GM18951 (cell line): ENCODE results near the gene TMEM52B.
"Not testable (repeated sequence)": the region's sequence is repeated elsewhere in the genome, so short reads cannot be mapped to it uniquely, and the experiment has no call there.

Experiments
- POLR2A ChIP-seq: IDR thresholded peaks from 4 replicates; pipeline ENCODE4 v1.6.1; 2011; ENCODE audit warnings: mild to moderate bottlenecking; ENCODE audit not compliant: insufficient read length, insufficient read depth; ENCODE audit errors: extremely low read depth
- in situ Hi-C: fragments of 300-500 bp; cut with MboI; formaldehyde crosslinking; loops from one replicate; pipeline ENCODE4 v1.12.0; 2022; ENCODE audit warnings: low sequenced_read_pairs, mixed read lengths, inconsistent platforms; ENCODE audit not compliant: unreplicated experiment

TMEM52B gene

DNA sequence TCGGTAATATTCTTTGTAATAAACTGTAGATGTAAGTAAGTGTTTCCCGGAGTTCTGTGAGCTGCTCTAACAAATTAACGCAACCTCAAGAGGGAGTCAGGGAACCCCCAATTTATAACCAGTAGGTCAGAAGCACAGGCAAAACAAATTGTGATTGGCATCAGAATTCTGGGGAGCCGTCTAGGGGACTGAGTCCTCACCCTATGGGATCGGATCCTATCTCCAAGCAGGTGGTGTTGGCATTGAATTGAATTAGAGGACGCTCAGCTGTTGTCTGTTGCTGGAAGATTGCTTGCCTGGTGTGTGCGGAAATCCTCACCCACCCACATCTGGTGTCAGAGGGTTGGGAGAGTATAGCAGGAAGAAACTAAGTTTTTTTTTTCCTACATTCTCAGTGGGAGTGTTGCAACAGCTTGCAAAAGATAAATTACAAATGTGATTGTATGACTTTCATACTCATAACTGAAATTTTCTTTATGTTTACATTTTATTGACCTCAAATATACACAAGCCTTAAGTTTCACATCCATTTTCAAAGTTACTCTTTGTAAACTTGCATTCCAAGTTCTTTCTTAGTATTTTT lies 5.5 kb downstream of the TMEM52B start:
- TF ChIP-seq POLR2A, result no peak
- in situ Hi-C loops, result no loop called here

DNA sequence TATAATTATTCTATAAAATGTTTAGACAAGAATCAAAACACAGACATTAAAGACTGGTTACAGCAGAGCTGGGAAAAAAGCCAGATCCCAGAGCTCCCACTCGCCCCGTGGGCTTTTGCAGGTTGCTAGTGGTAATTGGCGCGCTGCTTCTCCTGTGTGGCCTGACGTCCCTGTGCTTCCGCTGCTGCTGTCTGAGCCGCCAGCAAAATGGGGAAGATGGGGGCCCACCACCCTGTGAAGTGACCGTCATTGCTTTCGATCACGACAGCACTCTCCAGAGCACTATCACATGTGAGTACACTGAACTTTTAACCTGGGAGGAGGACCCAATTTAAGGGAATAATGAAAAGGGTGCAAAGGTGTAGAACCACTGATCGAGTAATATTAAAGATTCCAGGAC lies 7.5 kb downstream of the TMEM52B start:
- no peak for TF ChIP-seq POLR2A
- in situ Hi-C loops, result no loop called here

DNA sequence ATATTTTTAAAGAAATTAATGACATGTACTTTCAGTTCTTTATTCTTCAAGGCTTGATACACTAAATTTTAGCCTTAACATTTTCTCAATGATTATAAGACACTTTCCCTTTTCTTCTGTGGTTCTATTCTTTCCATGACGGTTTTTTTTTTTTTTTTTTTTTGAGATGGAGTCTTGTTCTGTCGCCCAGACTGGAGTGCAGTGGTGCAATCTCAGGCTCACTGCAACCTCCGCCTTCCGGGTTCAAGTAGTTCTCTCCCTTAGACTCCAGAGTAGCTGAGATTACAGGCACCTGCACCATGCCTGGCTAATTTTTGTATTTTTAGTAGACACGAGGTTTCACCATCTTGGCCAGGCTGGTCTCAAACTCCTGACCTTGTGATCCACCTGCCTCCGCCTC lies 8.1 kb downstream of the TMEM52B start:
- in situ Hi-C loops, result not testable (repeated sequence)

DNA sequence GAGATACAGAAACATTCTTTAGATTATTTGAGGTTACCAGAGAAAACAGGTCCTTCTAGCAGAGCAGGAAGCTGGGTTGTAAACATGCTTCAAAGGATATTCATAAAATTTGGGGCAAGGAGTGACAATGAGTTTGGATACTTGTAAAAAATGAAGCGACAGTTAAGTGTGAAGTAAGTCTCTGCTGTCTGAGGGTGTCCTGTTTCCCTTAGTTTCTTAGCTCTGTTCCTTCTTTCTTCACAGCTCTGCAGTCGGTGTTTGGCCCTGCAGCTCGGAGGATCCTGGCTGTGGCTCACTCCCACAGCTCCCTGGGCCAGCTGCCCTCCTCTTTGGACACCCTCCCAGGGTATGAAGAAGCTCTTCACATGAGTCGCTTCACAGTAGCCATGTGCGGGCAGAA lies 10.8 kb downstream of the TMEM52B start:
- no peak for TF ChIP-seq POLR2A
- in situ Hi-C loops, result no loop called here

DNA sequence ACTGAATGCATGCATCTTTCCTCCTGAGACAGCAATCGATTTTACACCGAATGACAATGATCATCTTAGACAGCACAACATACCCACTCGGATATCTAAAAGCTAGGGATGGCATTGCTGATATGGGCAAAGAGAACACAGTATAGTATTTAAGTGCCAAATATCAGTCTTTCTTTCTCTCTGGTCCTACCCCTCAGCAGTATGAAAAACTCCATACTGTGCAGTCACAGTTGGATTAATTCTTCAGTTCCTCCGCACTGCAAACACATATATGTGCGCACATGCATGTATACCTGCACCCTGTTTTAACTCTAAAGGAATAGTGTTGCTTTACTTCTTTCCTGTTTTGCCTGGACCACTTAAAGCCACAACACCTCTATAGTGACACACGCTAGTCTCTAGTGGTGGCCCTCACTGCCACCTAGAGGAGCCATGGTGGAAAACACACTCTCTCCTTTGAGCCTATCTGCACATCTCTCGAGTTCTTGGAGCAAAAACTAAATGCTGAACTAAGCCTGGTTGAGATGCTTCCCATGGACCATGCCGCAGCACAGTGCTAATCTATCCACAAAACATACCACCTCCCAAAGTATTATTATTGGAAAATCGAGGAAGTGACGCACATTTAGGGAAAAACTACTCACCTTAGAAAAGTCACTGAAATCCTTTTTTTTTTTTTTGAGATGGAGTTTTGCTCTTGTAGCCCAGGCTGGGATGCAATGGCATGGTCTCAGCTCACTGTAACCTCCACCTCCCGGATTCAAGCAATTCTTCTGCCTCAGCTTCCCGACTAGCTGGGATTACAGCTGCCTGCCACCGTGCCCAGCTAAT lies 11.9 kb downstream of the TMEM52B start:
- in situ Hi-C loops, result no loop called here
- TF ChIP-seq POLR2A, result no peak

DNA sequence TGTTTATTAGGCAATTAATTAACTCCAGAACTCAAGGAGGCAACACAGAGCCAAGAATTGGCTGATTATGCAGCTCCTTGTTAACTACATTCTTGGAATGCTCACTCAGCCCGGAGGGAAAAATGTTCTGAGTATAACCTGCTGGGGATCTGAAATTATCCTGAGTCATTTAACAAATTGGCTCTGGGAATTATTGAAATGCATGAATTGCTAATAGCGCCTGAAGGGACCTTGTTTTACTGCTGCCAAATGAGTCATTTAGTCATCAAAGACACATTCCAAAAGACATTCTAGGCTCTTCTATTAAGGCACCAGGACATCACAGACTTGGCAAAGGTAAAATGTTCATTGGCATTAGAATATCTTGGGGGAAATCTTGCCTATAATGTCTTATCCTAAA lies 13.0 kb downstream of the TMEM52B start:
- in situ Hi-C loops, result no loop called here
- TF ChIP-seq POLR2A, result no peak

DNA sequence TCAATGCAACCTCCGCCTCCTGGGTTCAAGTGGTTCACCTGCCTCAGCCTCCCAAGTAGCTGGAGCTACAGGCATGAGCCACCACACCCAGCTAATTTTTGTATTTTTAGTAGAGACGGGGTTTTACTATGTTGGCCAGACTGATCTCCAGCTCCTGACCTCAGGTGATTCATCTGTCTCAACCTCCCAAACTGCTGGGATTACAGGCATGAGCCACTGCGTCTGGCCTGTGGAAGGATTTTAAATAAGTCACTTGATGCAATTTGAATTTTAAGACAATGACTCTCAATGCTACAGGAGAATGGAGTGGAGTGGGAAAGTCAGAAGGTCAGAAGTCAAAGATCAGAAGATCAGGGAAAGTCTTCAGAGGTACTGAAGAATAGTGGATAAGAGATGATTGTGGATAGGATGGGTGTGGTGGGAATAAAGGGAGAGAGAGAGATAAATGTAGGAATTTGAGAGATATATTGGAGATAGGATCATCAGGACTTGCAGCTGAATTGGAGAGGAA lies 15.4 kb downstream of the TMEM52B start:
- TF ChIP-seq POLR2A, result no peak
- in situ Hi-C loops, result no loop called here

DNA sequence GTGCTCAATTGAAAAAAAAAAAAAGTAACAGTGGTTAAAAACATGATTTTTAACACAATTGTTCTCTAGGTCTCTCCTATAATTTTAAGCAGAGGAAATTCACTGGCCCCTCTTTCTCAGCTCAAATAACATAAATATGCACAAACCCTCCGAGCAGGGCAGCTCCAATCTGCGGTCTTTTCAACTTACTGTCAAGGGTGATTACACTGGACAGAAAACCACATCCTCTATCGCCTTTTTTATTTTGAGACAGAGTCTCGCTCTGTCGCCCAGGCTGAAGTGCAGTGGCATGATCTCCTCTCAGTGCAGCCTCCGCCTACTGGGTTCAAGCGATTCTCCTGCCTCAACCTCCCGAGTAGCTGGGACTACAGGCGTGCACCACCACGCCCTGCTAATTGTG lies 17.4 kb downstream of the TMEM52B start:
- TF ChIP-seq POLR2A, result no peak
- in situ Hi-C loops, result no loop called here

DNA sequence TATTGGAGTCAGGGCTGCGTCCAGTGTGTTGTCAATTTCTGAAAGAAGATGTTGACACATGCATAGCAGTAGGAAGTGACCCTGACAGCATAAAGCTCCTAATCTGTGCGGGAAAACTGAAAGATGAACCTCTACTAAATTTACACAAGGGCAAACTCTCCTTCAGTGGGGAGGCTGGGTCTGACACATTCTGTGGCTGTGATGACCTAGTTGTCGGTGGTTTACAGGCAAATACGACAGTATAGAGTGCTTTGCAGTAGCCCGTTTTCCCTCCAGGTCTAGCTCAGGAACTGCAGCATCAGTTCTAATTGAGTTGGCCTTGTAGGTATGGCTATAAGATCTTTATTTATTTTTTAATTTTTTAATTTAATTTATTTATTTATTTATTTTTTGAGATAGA lies 19.0 kb downstream of the TMEM52B start:
- no peak for TF ChIP-seq POLR2A
- in situ Hi-C loops, result no loop called here

DNA sequence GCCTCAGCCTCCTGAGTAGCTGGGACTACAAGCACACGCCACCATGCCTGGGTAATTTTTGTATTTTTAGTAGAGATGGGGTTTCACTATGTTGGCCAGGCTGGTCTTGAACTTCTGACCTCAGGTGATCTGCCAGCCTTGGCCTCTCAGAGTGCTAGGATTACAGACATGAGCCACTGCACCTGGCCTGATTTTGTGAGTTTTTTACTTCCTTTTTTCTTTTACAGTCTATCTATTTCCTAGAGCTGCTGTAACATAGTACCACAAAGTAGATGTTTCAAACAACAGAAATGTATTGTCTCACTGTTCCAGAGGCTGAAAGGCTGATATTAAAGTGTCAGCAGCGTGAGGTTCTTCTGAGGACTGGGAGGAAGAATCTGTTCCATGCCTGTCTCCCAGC lies 25.7 kb downstream of the TMEM52B start:
- in situ Hi-C loops, result not testable (repeated sequence)

DNA sequence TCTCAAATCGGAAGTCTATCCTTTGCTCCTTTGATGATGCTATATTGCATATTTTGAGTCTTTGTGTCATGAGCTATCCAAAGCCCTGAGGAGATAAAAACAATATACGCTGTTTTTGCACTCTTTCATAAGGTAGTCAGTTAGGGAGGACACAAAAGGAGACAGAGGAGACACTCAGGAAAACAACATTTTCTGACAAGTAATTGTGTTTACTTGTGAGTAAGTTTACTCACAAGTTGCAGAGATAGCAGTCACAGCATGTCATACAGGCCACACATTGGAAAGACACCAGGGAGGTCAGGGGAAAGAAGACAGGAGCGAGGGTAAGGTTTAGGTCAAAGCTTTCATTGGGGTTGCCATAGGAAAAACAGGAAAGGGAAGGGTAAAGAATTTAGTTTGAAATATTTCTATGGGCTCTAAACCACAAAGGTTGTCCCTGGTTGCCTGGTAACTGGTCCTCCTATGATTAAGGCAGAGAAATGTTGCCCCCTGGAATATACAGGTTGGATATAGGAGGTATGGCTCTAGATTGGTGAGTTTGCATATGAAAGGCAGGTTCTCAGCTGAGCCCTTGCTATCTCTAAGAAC lies 26.5 kb downstream of the TMEM52B start:
- no peak for TF ChIP-seq POLR2A
- in situ Hi-C loops, result no loop called here

DNA sequence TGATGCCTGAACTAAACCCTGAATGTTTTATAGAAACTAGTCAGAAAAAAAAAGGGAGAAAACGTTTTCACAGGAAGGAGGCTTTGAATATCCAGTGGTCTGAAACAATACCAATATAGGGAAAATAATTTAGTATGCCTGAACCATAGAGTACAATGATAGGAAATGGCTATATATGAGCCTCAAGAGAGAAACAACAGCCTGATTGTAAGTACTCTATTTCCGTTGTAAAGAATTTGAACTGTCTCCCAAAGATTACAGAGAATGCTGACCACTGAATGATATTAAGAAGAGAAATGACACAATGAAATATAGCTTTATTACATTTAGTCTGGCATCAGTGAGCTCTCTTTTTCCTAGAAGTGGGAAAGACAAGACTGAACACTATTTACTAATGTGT lies 28.3 kb downstream of the TMEM52B start:
- in situ Hi-C loops, result no loop called here
- TF ChIP-seq POLR2A, result no peak

DNA sequence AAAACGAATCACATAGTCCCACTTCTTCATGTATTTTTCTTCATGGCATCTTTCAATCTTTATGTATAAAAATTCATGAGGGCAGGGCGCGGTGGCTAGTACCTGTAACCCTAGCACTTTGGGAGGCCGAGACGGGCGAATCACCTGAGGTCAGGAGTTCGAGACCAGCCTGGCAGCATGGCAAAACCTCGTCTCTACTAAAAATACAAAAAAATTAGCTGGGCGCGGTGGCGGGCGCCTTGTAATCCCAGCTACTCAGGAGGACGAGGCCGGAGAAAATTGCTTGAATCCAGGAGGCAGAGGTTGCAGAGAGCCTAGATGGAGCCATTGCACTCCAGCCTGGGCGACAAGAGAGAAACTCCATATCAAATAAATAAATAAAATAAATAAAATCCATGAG lies 31.4 kb downstream of the TMEM52B start:
- in situ Hi-C loops, result no loop called here
- no peak for TF ChIP-seq POLR2A
